GM18507 (cell line): ENCODE measurements around the gene SLCO3A1.
A peak's percentile ranks its signal among the peaks of the same experiment; 100 is the strongest.

Experiments used
- DNase-seq: peaks from one replicate; pipeline ENCODE4 v3.0.0; 2011; ENCODE audit warnings: low read depth; ENCODE audit not compliant: insufficient read length; ENCODE audit errors: extremely low spot score
- FAIRE-seq: peaks from 2 replicates; lab custom pipeline; 2011; peaks lifted over from hg19 to GRCh38; lab: Jason Lieb, UNC

The SLCO3A1 gene

DNA sequence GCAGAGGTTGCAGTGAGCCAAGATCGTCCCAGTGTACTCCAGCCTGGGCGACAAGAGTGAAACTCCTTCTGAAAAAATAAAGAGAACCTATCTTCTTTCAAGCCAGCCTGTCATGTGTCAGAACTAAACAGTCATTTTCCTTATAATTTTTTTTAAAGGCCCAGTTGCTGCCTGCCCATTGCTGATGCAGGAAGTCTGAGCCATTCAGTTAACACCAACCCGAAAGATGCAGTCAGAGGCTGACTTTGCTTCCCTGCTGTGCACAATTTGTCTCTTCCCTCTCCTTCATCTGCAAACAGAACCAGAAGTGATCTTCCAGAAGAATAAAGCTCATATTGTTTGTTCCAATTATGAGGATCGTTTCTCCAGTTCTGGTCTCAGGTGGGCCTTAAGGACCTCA is 220.6 kb downstream of the SLCO3A1 start:
- DNase-seq (no peak), FAIRE-seq (no peak)

DNA sequence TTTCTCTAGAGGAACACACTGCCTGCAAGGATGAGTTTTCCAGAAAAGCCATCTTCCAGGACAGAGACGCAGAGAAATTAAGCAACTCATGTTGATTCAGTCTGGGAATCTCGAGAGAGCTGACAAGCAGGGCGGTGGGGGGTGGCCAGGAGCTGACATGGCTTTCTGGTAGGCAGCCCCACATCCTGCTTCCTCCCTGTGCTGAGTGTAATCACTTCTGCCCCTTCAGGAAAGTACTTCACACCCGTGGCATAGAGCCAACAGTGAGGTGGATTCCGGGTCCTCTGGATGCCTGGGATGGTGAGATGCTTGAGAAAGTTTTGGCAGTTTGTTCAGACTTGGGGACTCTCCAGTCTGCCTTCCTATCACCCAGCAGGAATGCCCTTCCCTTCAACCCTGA is 221.1 kb downstream of the SLCO3A1 start:
- FAIRE-seq, result no peak
- DNase-seq, result no peak

DNA sequence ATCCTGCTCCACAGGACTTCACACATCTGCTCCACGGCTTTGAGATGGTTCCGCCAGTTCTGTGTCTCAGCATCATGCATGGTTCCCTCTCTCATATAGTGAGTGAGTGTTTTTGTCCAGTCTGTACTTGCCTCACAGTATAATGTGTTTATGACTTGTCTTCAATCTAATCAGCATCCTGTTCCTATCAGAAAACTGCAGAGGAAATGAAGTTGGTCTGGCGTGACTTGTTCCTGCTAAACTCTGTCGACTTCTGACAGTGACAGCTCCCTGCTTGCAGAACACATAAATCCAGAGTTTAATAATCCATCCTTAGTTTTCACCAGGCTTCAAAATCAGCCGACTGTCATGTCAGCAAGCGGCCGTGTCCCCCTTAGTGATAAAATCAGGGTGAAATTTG is 222.3 kb downstream of the SLCO3A1 start:
- no peak for FAIRE-seq
- DNase-seq, result no peak

DNA sequence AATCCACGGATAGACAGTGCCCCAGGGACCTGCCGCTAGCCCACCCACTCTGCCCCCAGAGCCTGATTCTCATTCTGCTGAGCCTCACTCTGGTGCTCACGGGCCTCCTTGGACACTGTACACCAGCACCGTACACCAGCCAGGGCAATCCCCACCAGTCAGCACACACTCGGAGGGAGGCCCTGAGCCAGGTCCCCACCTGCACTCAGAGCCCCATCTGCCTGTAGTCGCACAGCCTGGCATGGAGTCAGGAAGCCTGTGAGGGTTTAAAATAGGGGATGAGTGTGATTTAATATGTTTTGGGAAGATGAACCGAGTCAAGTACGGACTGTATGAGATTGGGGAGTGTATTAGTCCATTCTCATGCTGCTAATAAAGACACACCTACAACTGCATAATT is 223.0 kb downstream of the SLCO3A1 start:
- DNase-seq (no peak), FAIRE-seq (no peak)

DNA sequence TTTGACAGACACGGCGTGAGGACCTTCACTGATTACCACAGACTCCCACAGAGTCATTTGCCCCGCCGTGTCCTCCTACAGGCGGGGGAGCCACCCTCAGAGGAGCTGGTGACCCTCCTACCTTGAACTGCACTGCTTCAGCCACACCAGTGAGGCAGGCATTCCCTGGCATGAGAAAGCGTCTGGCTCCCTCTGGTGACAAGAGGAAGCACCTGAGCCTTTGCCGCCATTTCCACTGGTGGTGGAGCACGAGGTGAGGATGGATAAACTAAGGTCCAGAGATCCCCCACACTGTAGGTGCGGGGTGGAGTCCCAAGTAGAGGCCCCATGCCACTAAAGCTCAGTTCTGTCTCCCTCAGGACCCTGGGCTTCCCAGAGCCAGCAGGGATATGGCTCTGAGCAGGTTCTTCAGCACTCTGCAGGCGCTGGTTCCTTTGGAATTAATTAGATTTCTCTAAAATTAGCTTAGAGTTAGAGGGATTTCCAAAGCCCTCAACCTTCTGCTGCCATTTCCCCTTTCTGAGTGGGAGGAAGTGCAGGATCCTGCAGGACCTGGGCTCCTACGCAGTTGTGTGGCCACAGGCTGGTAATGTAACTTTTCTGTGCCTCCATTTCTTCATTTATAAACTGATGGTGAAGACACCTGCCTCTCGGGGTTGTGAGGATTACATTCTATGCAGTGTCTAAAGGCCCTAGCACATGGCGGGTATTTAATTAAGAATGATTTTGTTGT is 224.0 kb downstream of the SLCO3A1 start:
- FAIRE-seq (peak; percentile 75), DNase-seq (peak; percentile 48)

DNA sequence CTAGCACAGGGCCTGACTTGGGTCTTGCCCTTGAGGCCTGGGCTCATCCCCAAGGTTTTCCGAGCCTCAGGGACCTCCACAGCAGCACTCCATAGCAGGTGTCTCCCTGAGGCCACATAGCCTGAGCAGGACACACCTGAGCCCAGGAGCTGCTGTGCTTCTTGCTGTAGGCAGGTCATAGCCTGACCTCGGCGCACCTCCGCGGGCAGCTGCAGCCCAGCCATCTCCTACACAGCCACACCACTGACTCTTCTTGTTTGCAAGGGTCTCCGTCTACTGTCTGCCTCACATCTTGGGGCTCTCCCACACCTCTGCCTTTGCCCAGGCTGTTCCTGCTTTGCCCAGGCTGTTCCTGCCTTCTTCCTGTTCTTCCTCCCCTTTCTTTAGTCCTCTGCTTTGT is 224.8 kb downstream of the SLCO3A1 start:
- DNase-seq (no peak), FAIRE-seq (no peak)

DNA sequence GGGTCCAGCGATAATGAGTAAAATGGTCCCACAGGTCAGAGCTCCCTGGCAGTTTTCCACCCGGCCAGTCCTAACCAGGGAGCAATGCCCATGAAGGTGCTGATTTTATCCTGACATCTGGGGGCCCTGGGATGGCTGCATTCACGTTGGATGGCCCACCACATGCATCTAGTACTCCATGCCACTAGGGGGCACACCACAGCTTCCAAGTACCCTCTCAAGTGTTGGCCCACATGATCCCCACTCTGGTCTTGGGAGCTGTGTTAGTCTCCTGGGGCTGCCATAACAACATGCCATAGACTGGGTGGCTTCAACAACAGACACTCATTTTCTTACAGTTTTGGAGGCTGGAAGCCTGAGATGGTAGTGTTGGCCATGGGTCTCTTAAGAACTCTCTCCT is 225.5 kb downstream of the SLCO3A1 start:
- FAIRE-seq (no peak), DNase-seq (no peak)

DNA sequence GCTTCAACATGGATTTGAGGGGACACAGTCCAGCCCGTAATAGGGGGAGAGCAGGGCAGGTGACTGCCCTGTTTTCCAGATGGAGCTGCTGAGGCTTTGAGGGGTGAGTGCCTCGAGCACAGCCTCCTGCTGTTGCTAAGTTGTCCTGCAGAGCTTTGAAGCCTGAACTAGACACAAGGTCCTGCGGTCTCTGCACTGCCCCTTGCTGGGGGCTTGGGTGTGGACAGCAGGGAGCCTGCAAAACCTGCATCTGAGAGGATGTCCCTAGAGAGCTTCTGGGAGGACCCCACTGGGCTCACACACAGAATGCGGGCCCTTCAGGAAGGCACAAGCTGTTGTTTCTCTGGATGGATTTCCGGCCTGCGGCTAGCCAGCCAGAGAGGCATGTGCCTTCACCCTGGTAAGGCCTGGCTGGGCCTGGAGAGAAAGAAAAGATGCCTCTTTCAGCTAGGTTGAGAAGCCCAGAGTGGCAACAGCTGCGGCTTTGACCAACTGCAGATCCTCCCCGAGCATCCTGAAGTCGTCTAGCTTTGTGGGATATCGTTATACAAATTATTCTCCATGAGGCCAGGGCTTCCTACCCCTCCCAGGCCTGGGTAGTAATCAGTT is 226.2 kb downstream of the SLCO3A1 start:
- no peak for FAIRE-seq
- no peak for DNase-seq

DNA sequence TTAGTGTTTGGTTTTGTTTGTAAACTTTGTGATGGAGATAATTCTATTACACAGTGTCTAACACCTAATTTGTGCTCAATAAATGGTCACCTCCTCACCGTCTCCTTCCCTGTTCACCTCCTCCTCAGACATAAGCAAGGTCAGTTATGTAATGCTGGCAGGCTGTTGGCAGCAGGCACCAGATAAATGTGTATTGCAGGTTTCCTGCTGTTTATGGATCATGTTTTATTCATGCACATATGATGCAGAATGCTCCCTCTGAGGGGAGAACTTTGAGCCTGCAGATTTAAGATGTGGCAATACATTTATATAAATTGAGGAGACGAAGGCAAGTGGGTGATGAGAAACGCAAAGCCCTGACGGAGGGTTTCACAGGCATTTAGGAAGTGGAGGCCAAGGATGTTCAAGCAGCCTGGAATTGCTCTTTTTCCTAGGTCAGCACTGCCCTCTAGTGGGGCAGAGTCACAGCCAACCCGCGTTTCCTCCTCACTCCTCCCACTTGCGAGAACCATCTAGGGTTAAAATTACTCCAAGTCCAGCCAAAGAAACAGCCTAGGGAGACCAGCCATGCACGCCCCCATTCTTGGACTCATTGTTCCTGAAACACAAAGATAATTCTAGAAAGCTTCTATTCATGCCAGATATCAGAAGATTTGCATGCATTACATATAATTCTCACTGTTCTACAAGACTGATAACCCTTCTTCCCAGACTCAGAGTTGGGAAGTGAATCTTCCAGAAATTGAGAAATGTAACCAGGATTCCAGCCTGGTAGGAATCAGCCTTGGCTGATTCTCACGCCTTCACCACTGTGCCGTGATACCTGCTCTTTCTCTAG is 228.7 kb downstream of the SLCO3A1 start:
- FAIRE-seq, result peak; percentile 77
- no peak for DNase-seq

DNA sequence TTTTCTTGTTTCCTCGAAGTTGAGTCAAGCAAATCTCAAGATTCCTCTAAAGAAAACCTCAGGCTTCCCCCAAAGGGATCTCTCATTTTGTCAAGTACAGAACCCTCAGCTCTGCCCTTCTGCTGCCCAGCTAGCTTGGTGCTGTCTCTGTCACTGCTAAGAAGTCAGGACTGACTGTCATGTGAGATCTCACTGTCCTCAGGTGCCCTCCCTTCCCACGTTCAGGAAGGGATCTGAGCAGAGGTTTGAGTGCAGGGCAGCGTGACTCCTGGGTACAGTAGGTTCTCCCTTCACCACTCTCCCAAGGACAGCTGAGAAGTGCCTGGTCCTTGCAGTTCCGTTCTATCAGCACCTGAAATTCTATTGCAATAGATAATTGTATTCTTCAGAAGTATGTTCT is 229.7 kb downstream of the SLCO3A1 start:
- DNase-seq, result no peak
- FAIRE-seq, result no peak

DNA sequence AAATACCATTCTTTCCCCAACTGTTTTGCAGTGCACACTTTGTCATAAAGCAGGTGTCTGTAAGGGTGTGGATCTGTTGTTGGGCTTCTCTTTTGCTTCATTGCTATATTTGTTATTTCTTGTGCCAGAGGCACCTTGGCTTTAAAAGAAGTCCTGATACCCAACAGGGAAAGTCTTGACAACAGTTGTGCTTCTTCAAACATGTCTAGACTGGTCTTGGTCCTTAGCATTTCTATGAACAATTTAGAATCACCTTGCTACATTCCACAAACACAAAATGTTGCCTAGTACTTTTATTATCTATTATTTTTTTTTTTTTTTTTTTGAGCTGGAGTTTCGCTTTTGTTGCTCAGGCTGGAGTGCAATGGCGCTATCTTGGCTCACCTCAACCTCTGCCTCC is 233.7 kb downstream of the SLCO3A1 start:
- DNase-seq (no peak), FAIRE-seq (no peak)

DNA sequence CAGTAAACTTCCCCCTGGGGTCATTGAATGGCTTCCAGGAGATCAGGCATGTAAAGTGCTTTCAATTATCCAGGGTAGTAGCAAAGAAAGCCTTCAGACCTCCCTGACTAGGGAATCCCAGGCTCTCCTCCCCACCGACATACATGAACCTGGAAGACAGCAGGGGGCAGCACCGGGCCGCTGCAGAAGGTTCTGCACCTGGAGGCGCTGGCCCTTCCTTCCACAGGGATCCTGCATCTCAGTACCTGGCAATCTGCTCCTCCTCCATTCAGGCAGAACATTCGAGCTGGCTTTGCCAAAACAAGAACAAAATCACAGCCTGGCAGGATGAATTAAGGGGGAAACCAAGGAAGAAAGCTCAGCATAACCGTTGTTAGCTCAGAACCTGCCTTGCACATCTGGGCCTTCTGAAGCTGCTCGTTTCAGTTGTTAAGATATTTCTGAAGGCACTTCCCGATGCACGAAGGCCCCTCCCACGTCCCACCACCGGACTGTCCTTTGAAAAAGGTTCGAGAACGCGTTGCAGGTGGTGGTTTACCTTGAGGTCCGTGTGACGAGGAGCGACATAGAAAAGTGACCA is 237.7 kb downstream of the SLCO3A1 start:
- DNase-seq (no peak), FAIRE-seq (no peak)

DNA sequence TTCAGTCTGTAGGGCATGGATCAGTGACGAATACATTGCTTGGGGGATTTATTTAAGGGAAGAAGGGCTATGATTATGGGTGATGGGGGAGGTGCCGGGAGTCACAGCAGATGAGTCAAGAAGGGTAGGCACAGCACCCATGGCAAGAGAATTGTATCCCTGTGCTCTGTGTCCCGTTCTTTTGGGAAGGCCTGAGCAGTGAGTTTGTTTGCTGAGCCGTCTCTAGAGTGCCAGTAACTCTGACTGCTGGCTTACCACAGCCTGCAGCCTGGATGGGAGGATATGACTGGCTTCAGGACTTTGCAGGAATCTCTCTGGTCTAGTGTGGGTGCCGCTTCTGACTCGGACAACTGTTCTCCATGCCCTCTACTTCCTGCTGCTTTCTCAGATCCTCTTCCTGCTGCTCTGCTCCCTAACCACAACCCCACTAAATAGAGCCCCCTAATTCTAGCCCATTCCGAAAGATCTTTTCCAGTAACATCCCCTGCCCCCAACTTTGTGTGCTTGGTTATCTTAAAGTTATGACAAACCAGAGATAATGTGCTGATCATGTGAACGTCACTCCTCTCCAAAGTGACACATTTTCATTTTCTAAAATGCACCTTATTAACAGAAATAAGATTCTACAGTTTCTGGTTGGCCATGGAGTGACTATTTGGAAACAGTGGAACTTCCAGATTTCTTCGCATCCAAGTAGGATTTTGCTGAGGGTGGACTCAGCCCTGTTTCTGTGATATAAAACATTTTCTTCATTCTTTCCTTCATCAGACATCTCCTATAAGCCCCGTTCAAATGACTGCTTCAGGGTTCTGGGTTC is 239.0 kb downstream of the SLCO3A1 start:
- no peak for FAIRE-seq
- no peak for DNase-seq

DNA sequence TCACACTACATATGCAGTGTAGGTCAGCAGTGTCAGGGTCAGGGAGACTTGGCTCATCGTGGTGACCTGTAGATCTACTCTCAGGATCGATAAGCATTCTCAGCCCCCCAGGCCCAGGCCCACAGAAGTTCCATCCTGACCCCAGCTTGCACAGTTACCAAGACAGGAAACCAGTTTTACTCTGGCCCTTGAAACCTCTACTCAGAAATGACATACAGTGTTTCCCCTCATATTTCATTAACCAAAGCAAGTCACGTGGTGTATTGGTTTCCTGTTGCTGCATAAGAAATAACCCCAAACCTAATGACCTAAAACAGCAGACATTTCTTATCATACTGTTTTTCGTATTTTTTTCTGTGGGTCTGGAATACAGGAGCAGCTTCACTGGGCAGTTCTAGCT is 242.2 kb downstream of the SLCO3A1 start:
- FAIRE-seq (peak; percentile 64), DNase-seq (peak; percentile 25)

DNA sequence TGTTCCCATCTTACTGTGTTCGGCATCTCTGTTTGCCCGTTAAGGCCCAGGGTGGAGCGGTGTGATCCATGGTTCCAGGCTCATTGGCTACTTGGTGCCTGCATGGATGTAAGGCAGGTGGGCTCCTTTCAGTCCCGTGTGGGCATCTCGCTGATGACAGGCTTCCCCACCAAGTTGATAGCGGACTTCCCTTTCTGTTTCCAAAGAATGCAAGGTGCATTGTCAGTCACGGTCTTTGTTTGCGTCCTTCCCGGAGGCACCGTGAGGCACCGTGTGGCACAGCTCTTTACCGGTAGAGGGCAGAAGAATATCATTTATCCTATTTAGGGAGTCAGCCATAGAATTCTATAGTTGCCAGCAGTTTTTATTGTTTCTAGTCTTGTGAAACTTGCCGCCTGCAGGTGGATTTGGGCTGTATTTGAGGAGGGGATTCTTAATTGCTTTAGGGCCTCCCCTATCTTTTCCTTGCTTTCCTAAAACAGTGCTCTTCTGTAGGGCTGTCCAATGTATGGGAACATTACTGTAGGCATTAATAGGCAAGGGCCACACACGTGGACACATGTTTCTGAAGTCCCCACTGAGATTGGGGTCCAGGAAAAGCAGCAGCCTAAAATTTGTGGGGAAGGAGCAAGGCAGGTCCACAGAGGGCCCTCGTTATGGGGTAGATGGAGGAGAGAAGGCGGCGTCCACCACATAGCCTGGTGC is 244.1 kb downstream of the SLCO3A1 start:
- peak; percentile 86 for FAIRE-seq
- DNase-seq, result peak; percentile 29

DNA sequence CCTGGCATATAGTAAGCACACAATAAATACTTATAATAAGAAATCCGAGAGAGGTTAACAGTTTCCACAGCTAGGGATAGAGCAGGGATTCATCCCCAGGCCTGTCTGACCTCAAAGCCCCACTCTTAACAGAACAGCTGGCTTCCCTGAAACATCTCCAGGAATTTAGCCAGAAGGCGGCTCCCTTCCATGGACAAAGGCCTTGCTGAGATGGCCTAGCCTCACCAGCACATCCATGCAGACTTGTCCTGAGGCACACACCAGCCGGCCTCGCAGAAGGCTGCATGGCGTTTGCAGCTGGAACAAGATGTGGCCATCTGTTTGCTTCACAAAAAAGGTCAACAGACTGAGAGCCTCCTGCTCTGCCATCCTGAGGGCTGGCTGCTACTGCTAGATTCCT is 245.4 kb downstream of the SLCO3A1 start:
- DNase-seq (no peak), FAIRE-seq (no peak)

DNA sequence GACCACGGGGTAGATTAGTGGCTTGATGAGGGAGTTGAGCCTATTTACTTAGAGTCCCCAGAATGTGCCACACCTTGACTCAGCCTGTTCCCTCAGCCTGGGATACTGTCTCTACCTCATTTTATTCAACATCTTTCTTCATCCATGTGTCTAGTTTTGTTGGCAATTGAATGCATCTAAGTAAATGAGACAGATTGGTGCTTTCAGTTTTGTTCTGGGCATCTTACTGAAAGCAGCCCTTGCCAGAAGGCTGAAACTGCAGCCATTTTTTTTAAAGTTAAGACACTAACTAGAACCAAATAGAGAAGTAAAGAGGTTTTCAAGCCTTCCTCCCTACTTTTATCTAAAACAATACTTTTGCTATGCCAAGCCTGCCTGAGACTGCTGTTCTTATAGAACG is 246.8 kb downstream of the SLCO3A1 start:
- no peak for FAIRE-seq

DNA sequence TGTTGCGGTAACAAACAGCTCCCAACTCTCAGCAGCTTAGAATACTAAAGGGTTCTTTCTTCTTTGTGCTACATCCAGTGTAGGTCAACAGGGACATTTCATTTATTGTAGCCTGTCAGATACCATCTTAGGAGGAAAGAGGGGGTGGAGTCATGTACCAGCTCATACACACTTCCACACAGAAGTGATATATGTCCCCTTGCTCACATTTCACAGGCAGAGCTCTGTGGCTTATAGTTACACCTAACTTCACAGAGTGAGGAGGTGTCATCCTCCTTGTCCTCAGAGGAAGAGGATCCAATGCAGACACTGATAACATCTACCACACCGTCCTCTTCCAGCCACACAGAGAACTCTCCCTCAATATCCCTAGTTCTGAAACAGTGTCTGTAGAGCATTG is 247.2 kb downstream of the SLCO3A1 start:
- DNase-seq, result no peak
- FAIRE-seq, result no peak

More for the DNA sequence above, 246.8 kb downstream of the SLCO3A1 start:
- no peak for DNase-seq
